Esophagus squamous epithelium (tissue), 4 donors: ENCODE results near the gene SCAI.

ENCODE experiments used
- CTCF ChIP-seq, 6 experiments: fragments of 450-650 bp in 4 of 6; fragments of 200-600 bp in 2 of 6; sonication (generic) in 2 of 6; IDR thresholded peaks; one replicate each; pipeline ENCODE4 v1.5.1; 2016 to 2019; ENCODE audit warnings: antibody characterized with exemption in 6 of 6, mild to moderate bottlenecking in 4 of 6, moderate library complexity in 4 of 6
- POLR2A ChIP-seq, 4 donors: fragments of 450-650 bp; IDR thresholded peaks; one replicate each; pipeline ENCODE4 v1.6.1; 2017; ENCODE audit warnings: antibody characterized with exemption in 4 of 4, mild to moderate bottlenecking in 4 of 4, moderate library complexity in 3 of 4

- TF ChIP-seq CTCF (IDR thresholded peaks at IDR 0.05) (no peak), POLR2A (IDR thresholded peaks at IDR 0.05) (no peak)
Measured at GRCh38 chr9:125177888-125178287, 34.6 kb upstream of the SCAI start.
